DMS79 treated with DMSO at 0.1 percent for 48 hours (cell line): Measurements from ENCODE around the gene ADH7.
"Not testable (repeated sequence)": the region's sequence is repeated elsewhere in the genome, so short reads cannot be mapped to it uniquely, and the experiment has no call there.

Experiments
- DNase-seq: peaks from one replicate; lab custom pipeline; 2025; lab: John Stamatoyannopoulos, UW

The ADH7 gene

GRCh38 chr4:99415762-99416161 is 19.4 kb downstream of the ADH7 start:
- not testable (repeated sequence) for DNase-seq

DNA sequence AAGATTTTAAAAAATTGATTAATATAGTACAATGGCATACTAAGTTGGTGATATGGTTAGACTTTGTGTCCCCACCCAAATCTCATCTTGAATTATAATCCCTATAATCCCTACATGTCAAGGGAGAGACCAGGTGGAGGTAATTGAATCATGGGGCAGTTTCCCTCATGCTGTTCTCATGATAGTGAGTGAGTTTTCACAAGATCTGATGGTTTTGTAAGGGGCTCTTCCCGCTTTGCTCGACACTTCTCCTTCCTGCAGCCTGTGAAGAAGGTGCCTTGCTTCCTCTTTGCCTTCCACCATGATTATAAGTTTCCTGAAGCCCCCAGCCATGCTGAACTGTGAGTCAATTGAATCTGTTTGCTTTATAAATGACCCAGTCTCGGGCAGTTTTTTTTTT is 20.2 kb downstream of the ADH7 start:
- not testable (repeated sequence) for DNase-seq

DNA sequence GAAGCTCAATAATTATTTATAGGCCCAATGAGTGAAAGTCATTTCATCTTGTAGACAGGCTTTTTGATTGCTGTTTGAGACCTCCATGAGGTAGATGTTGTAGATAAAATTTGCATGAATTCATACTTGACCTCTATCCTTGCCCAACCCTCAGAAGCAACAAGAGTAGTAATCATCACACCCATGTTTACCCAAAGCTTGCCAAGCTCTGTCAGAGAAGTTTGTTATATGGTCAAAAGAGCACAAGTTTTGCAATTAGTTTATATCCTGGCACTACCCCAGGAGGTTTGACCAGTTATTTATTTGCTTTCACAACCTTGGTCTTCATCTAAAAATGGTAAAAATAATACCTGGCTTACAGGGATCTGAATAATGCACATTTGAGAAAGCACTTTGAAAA is 20.7 kb downstream of the ADH7 start:
- no peak for DNase-seq

GRCh38 chr4:99413140-99413539 is 22.0 kb downstream of the ADH7 start:
- no peak for DNase-seq

DNA sequence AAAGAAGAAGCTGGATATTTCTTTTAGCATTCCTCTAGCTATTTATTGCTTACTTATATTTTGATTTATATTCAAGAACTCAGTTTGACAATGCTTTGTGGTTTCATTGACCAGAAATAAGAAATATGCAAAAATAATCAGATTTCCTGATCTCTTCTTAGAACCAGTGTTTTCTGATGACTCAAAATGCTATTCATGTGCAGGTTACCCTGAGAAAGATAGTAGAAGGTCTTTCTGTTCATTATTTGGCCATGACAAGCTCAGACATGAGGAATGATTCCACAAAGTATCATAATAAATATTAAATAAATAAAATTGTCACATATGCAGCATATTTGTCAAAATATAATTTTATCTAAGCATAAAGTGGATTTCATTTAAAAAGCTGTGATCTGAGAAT is 24.1 kb downstream of the ADH7 start:
- no peak for DNase-seq

GRCh38 chr4:99410075-99410474 is 25.1 kb downstream of the ADH7 start:
- DNase-seq = no peak

DNA sequence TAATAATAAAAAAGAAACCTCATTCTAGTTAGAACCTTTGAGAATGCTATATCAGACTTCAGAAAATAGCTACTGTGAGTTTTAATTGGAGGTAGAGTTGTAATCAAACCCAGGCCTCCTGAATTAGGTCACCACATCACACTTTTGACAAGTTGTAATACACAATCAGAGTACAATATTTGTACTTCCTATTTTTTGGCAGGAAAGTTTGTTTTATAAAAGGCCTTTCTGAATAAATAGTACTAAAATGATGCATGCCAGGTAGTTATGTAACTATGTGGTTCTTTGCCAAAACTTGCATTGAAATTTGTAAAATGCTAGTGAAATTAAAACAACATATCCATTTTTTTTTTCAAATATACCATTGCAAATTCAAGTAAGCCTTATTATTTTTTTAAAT is 26.8 kb downstream of the ADH7 start:
- no peak for DNase-seq

DNA sequence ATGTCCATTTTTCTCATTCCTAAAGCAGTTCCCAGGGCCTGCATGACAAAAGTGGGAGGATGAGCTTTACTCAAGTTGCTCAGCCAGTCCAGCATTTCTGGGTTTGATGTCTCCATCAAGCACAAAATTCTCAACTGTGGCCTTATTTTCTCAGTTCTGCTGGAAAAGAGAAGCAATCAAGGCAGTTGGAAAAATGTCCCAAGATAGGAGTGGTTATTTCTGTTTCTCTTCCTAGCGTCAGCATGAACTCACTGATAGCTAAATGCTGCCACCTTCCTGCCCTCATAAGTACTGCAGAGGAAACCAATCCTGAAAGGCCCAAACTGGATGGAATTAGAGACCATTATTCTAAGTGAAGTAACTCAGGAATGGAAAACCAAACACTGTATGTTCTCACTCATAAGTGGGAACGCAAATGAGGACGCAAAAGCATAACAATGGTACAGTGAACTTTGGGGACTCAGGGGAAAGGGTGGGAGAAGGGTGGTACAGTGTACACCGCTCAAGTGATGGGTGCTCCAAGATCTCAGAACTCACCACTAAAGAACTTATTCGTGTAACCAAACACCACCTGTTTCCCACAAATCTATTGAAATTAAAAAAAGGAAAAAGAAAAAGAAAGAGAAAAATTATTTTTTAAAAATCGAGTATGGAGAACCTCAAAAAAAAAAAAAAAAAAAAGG is 29.6 kb downstream of the ADH7 start:
- DNase-seq = peak; percentile 35

- DNase-seq = no peak
Observed at GRCh38 chr4:99404595-99405287, 30.4 kb downstream of the ADH7 start.

DNA sequence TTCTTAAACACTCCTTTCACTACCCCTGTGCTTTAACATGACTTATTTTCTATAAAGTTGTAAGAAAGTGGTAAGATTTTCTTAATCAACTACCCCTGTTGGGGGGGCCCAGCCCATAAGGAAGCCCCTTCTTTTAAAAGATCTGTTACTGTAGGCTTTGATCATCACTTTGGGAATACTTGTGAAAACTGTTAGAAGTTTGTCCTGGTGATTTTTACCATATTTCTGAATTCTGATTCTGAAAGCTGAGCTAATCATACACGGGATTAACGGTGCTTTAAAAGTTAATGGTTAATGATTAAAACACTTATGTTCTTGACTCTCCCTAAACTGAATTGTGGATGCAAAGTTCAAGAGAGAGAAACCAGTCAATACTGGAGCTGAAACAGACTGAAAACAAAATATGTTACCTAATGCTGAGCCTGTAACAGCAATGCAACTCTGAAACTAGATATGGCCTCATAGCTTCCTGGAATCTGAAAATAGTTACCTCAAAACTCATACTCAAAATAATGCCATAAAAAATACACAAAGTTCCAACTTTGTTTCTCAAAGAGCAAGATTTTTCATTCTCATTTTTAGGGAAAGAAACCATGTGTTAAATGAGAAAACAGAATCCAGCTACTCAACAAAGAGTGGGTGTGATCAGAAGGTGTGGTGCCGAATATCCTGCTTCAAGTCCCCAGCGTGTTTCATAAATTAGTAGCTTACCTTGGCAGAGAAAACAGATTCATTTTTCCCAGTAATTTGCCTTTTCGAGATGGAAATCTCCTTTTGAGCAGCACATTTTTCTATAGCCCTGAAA is 31.6 kb downstream of the ADH7 start:
- no peak for DNase-seq

DNA sequence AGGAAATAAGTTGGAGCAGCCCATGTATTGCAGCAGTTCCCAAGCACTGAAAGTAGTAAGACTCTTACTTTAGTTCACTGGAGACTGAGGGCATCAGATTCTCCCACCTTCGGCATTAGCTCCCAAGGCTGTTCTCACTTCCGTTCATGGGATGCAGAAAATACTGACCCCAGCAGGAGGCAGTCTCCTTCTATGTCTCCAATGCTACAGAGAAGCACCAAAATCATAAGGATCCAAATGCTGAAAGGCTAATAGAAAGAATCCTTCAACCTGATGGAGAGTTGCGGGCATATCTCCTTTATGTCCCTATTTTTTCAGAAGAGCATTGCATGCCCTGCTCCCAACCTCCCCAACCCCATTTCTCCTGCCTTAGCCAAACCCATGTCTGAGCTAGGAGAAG is 32.4 kb downstream of the ADH7 start:
- DNase-seq = no peak

DNA sequence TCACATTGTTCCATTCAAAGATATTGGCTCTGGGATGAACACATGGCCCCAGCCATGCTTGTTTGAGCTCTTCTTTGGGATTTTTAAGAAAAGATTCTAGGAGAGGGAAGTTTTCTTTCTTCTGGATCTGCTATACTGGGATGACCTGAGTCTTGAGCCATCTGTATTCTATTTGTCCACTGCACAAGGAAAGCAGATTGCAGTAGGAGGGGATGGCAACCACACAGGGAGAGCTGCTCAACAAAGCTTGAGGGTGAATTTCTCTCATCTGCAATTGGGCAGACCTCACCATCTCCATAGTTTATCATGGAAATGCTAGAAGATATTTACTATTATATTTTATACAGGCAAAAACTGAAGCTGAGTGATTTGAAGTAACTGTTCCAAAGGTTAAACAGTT is 34.3 kb downstream of the ADH7 start:
- no peak for DNase-seq

GRCh38 chr4:99399017-99399416 is 36.1 kb downstream of the ADH7 start:
- no peak for DNase-seq

GRCh38 chr4:99395595-99396364 is 39.4 kb downstream of the ADH7 start:
- no peak for DNase-seq

GRCh38 chr4:99394896-99395295 is 40.2 kb downstream of the ADH7 start:
- no peak for DNase-seq

GRCh38 chr4:99390055-99390454 is 45.1 kb downstream of the ADH7 start:
- DNase-seq = no peak

GRCh38 chr4:99389606-99390005 is 45.5 kb downstream of the ADH7 start:
- DNase-seq = no peak

GRCh38 chr4:99383833-99384392 is 51.2 kb downstream of the ADH7 start:
- DNase-seq = no peak

GRCh38 chr4:99383399-99383798 is 51.7 kb downstream of the ADH7 start:
- DNase-seq = no peak

GRCh38 chr4:99382745-99383360 is 52.3 kb downstream of the ADH7 start:
- DNase-seq = no peak

DNA sequence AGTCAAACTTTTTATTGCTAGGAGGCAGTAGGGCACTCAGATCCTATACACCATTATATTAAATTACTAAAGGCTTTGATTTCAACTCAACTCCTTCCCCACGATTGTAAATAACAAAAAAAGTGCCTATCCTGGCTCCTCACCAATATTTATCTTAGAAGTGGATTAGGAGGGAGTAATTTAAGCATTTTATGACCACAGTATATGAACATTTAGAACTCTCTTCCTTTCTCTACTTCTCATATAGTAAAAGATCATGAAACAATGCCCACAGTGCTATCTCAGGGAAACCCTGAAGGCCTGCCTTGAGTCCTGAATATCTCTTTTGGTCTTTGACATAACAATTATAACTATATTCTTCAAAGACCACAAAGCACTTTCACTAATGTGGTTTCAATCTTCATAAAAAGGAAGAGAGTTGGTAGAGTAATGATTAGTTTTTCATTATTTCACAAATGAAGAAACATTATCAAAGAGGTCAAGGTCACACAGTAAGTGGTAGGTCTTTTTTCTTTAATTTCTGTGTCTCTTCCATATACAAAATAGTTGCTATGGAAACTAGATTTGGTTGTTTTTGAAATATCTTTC is 53.5 kb downstream of the ADH7 start:
- no peak for DNase-seq
